Measurements from ENCODE around the gene SHMT2. TPM values are rescaled to one million over a fixed set of nuclear protein-coding genes. Genes with fewer than 3 reads are reported as not detected.
A peak's percentile ranks its signal among the peaks of the same experiment; 100 is the strongest.
"Not testable (repeated sequence)": the region's sequence is repeated elsewhere in the genome, so short reads cannot be mapped to it uniquely, and the experiment has no call there.

Gene SHMT2
- total RNA-seq, 1 experiment from 2014 or later, result 171 TPM

- no peak for DNase-seq (ENCODE audit: low read depth)
These were observed 31.9 kb downstream of the SHMT2 start for GRCh38 chr12:57261428-57261865.

GRCh38 chr12:57262126-57262822, 32.8 kb downstream of the SHMT2 start:
- DNase-seq (ENCODE audit: low read depth), result no peak

GRCh38 chr12:57263096-57263495, 33.6 kb downstream of the SHMT2 start:
- no peak for DNase-seq (ENCODE audit: low read depth)

- no peak for DNase-seq (ENCODE audit: low read depth)
These were observed 37.2 kb downstream of the SHMT2 start for GRCh38 chr12:57266681-57267080.

- DNase-seq (ENCODE audit: low read depth), result peak; percentile 60
These were observed 38.8 kb downstream of the SHMT2 start for GRCh38 chr12:57268264-57268663.

- DNase-seq (ENCODE audit: low read depth), result no peak
These were observed 41.5 kb downstream of the SHMT2 start for GRCh38 chr12:57270966-57271470.

- DNase-seq (ENCODE audit: low read depth), result peak; percentile 88
These were observed 43.0 kb downstream of the SHMT2 start for GRCh38 chr12:57272337-57273151.

GRCh38 chr12:57273516-57273915, 44.0 kb downstream of the SHMT2 start:
- DNase-seq (ENCODE audit: low read depth), result no peak

- not testable (repeated sequence) for DNase-seq (ENCODE audit: low read depth)
These were observed 46.7 kb downstream of the SHMT2 start for GRCh38 chr12:57276233-57276632.

- peak; percentile 52 for DNase-seq (ENCODE audit: low read depth)
These were observed 47.5 kb downstream of the SHMT2 start for GRCh38 chr12:57276935-57277563.

GRCh38 chr12:57278465-57279381, 49.2 kb downstream of the SHMT2 start:
- DNase-seq (ENCODE audit: low read depth), result no peak

- DNase-seq (ENCODE audit: low read depth), result peak; percentile 94
These were observed 50.9 kb downstream of the SHMT2 start for GRCh38 chr12:57280211-57281062.

GRCh38 chr12:57282073-57282472, 52.6 kb downstream of the SHMT2 start:
- not testable (repeated sequence) for DNase-seq (ENCODE audit: low read depth)

Other genes with a start within 250 kb of the SHMT2 start
- 3.9 and 4.9 TPM in 2 replicates for gene ZBTB39, start 223.2 kb upstream of the SHMT2 start, total RNA-seq (2014; rRNA removed)
- 1.5 TPM in 2 replicates for gene TAC3, start 213.2 kb upstream of the SHMT2 start, total RNA-seq (2014; rRNA removed)
- gene MYO1A, start 179.6 kb upstream of the SHMT2 start, total RNA-seq (2014; rRNA removed), result 0.06 TPM in 1 of 2 replicates, not detected in the other
- 29.3 and 37.3 TPM in 2 replicates for gene NEMP1, start 150.9 kb upstream of the SHMT2 start, total RNA-seq (2014; rRNA removed)
- 53.8 and 55.9 TPM in 2 replicates for gene NAB2, start 140.6 kb upstream of the SHMT2 start, total RNA-seq (2014; rRNA removed)
- 82.6 and 89.3 TPM in 2 replicates for gene STAT6, start 118.3 kb upstream of the SHMT2 start, total RNA-seq (2014; rRNA removed)
- gene LRP1, start 101.2 kb upstream of the SHMT2 start, total RNA-seq (2014; rRNA removed), result 89.0 and 99.6 TPM in 2 replicates
- gene LRP1-AS, start 82.1 kb upstream of the SHMT2 start, total RNA-seq (2014; rRNA removed), result not detected in 2 replicates
- gene NXPH4, start 12.9 kb upstream of the SHMT2 start, total RNA-seq (2014; rRNA removed), result 1.2 and 1.4 TPM in 2 replicates
- 10.0 and 29.8 TPM in 2 replicates for gene STAC3, start 21.5 kb downstream of the SHMT2 start, total RNA-seq (2014; rRNA removed)
- gene R3HDM2, start 201.3 kb downstream of the SHMT2 start, total RNA-seq (2014; rRNA removed), result 16.5 and 16.6 TPM in 2 replicates
- gene INHBC, start 205.1 kb downstream of the SHMT2 start, total RNA-seq (2014; rRNA removed), result not detected in 2 replicates
- gene INHBE, start 225.6 kb downstream of the SHMT2 start, total RNA-seq (2014; rRNA removed), result 0.26 and 0.40 TPM in 2 replicates
- gene GLI1, start 230.1 kb downstream of the SHMT2 start, total RNA-seq (2014; rRNA removed), result 1.1 and 1.2 TPM in 2 replicates

Measured in LHCN-M2 (cell line).